Measurements from ENCODE around the gene ZNF385A.
A peak's percentile ranks its signal among the peaks of the same experiment; 100 is the strongest.

The ZNF385A gene

GRCh38 chr12:54374562-54375258 lies 9.8 kb downstream of the ZNF385A start:
- Histone ChIP-seq H3K4me1 (peaks cover 6 to 49% (median 30%) of the 10 kb centered on the region in 4 donors), H3K9me3 (no peaks in the 10 kb centered on the region), H3K36me3 (peaks cover 0 to 18% (median 12%) of the 10 kb centered on the region in 3 donors), H3K4me3 (no peak overlapping the region), H3K27me3 (no peaks in the 10 kb centered on the region), H3K27ac (no peak overlapping the region)
- intact Hi-C loops (cut with DNase I; ENCODE audit: low total_unique reads): no loop called here
- TF ChIP-seq CTCF (IDR thresholded peaks at IDR 0.05): no peak
- DNase-seq: no peak

GRCh38 chr12:54373649-54374561 lies 10.6 kb downstream of the ZNF385A start:
- H3K36me3 ChIP-seq: peaks cover 0 to 18% (median 12%) of the 10 kb centered on the region in 3 donors
- no peak for DNase-seq
- intact Hi-C loops (cut with DNase I; ENCODE audit: low total_unique reads): no loop called here
- H3K27ac ChIP-seq: no peak overlapping the region
- H3K27me3 ChIP-seq: no peaks in the 10 kb centered on the region
- peaks cover 6 to 53% (median 34%) of the 10 kb centered on the region in 4 donors for H3K4me1 ChIP-seq
- H3K4me3 ChIP-seq: no peak overlapping the region
- no peak for TF ChIP-seq CTCF (IDR thresholded peaks at IDR 0.05)
- H3K9me3 ChIP-seq: no peaks in the 10 kb centered on the region

GRCh38 chr12:54372113-54372806 lies 12.3 kb downstream of the ZNF385A start:
- no peaks in the 10 kb centered on the region for H3K9me3 ChIP-seq
- no peak for TF ChIP-seq CTCF (IDR thresholded peaks at IDR 0.05)
- no peak overlapping the region for H3K4me3 ChIP-seq
- H3K27ac ChIP-seq: peak overlapping the region; percentile 34 to 40
- H3K27me3 ChIP-seq: no peaks in the 10 kb centered on the region
- DNase-seq: no peak
- intact Hi-C loops (cut with DNase I; ENCODE audit: low total_unique reads): no loop called here
- peaks cover 6 to 51% (median 36%) of the 10 kb centered on the region in 4 donors for H3K4me1 ChIP-seq
- peaks cover 0 to 18% (median 12%) of the 10 kb centered on the region in 3 donors for H3K36me3 ChIP-seq

- no peak for TF ChIP-seq CTCF (IDR thresholded peaks at IDR 0.05)
- intact Hi-C loops (cut with DNase I; ENCODE audit: low total_unique reads): no loop called here
- H3K27ac ChIP-seq: peak overlapping the region; percentile 34 to 52
Measured at GRCh38 chr12:54371328-54372112, 13.0 kb downstream of the ZNF385A start.

More at GRCh38 chr12:54371328-54372112, 13.0 kb downstream of the ZNF385A start:
- no peak overlapping the region for H3K4me3 ChIP-seq
- H3K4me1 ChIP-seq: peaks cover 6 to 46% (median 36%) of the 10 kb centered on the region in 4 donors
- H3K9me3 ChIP-seq: no peaks in the 10 kb centered on the region
- H3K27me3 ChIP-seq: no peaks in the 10 kb centered on the region
- peaks cover 0 to 18% (median 12%) of the 10 kb centered on the region in 3 donors for H3K36me3 ChIP-seq
- DNase-seq: peak; percentile 75 to 78
